ENCODE measurements around the gene PEX11G.
"Not testable (repeated sequence)": the region's sequence is repeated elsewhere in the genome, so short reads cannot be mapped to it uniquely, and the experiment has no call there.

PEX11G gene

GRCh38 chr19:7440188-7440975, 48.5 kb downstream of the PEX11G start:
- DNase-seq (ENCODE audit: low read depth in 1 of 2, low spot score in 1 of 2): no peak
- TF ChIP-seq POLR2AphosphoS5 (IDR thresholded peaks at IDR 0.05; ENCODE audit: low read depth) (no peak), SPI1 (IDR thresholded peaks at IDR 0.05; ENCODE audit: borderline replicate concordance, low read depth) (no peak), GABPA (IDR thresholded peaks at IDR 0.05; ENCODE audit: low read depth) (no peak)
- TF ChIP-seq, protein P1, sequence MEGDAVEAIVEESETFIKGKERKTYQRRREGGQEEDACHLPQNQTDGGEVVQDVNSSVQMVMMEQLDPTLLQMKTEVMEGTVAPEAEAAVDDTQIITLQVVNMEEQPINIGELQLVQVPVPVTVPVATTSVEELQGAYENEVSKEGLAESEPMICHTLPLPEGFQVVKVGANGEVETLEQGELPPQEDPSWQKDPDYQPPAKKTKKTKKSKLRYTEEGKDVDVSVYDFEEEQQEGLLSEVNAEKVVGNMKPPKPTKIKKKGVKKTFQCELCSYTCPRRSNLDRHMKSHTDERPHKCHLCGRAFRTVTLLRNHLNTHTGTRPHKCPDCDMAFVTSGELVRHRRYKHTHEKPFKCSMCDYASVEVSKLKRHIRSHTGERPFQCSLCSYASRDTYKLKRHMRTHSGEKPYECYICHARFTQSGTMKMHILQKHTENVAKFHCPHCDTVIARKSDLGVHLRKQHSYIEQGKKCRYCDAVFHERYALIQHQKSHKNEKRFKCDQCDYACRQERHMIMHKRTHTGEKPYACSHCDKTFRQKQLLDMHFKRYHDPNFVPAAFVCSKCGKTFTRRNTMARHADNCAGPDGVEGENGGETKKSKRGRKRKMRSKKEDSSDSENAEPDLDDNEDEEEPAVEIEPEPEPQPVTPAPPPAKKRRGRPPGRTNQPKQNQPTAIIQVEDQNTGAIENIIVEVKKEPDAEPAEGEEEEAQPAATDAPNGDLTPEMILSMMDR (IDR thresholded peaks at IDR 0.05; ENCODE audit: insufficient read depth, low read length): no peak
- TF ChIP-seq, protein P2, sequence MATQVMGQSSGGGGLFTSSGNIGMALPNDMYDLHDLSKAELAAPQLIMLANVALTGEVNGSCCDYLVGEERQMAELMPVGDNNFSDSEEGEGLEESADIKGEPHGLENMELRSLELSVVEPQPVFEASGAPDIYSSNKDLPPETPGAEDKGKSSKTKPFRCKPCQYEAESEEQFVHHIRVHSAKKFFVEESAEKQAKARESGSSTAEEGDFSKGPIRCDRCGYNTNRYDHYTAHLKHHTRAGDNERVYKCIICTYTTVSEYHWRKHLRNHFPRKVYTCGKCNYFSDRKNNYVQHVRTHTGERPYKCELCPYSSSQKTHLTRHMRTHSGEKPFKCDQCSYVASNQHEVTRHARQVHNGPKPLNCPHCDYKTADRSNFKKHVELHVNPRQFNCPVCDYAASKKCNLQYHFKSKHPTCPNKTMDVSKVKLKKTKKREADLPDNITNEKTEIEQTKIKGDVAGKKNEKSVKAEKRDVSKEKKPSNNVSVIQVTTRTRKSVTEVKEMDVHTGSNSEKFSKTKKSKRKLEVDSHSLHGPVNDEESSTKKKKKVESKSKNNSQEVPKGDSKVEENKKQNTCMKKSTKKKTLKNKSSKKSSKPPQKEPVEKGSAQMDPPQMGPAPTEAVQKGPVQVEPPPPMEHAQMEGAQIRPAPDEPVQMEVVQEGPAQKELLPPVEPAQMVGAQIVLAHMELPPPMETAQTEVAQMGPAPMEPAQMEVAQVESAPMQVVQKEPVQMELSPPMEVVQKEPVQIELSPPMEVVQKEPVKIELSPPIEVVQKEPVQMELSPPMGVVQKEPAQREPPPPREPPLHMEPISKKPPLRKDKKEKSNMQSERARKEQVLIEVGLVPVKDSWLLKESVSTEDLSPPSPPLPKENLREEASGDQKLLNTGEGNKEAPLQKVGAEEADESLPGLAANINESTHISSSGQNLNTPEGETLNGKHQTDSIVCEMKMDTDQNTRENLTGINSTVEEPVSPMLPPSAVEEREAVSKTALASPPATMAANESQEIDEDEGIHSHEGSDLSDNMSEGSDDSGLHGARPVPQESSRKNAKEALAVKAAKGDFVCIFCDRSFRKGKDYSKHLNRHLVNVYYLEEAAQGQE (IDR thresholded peaks at IDR 0.05; ENCODE audit: insufficient replicate concordance, low read depth): no peak
- H3K27me3 ChIP-seq (ENCODE audit: insufficient read depth, poor library complexity, severe bottlenecking): no peaks in the 10 kb centered on the region
- no peak overlapping the region for H3K27ac ChIP-seq (replicated peaks)
- no peak overlapping the region for H3K4me3 ChIP-seq (replicated peaks; ENCODE audit: insufficient read depth, low read length)

DNA sequence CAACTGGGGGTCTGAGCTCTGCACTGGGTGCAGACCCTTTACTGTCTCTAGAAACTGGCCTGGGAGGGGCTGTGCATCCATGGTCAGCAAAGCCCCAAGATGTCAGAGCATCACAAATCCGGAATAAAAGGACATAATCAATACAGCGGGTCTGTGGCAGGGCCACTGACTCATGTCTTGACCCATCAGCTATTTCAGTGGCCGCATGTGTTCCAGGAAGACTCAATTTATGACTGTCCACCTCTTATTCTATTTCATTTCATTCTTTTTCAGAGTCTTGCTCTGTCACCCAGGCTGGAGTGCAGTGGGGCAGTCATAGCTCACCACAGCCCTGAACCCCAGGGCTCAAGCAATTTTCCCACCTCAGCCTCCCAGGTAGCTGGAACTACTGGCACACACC, 53.2 kb downstream of the PEX11G start:
- TF ChIP-seq GABPA (IDR thresholded peaks at IDR 0.05; ENCODE audit: low read depth): no peak
- TF ChIP-seq, protein P2 (IDR thresholded peaks at IDR 0.05; ENCODE audit: insufficient replicate concordance, low read depth): no peak
- no peak for TF ChIP-seq POLR2AphosphoS5 (IDR thresholded peaks at IDR 0.05; ENCODE audit: low read depth)
- TF ChIP-seq, protein P1 (IDR thresholded peaks at IDR 0.05; ENCODE audit: insufficient read depth, low read length): no peak
- no peak for TF ChIP-seq SPI1 (IDR thresholded peaks at IDR 0.05; ENCODE audit: borderline replicate concordance, low read depth)
- H3K4me3 ChIP-seq (replicated peaks; ENCODE audit: insufficient read depth, low read length): no peak overlapping the region
- H3K27ac ChIP-seq (replicated peaks): no peak overlapping the region
- no peaks in the 10 kb centered on the region for H3K27me3 ChIP-seq (ENCODE audit: insufficient read depth, poor library complexity, severe bottlenecking)
- no peak for DNase-seq (ENCODE audit: low read depth in 1 of 2, low spot score in 1 of 2)

GRCh38 chr19:7434391-7434790, 54.4 kb downstream of the PEX11G start:
- no peak overlapping the region for H3K27ac ChIP-seq (replicated peaks)
- no peak for DNase-seq (ENCODE audit: low read depth in 1 of 2, low spot score in 1 of 2)
- no peaks in the 10 kb centered on the region for H3K27me3 ChIP-seq (ENCODE audit: insufficient read depth, poor library complexity, severe bottlenecking)
- TF ChIP-seq, protein P2 (IDR thresholded peaks at IDR 0.05; ENCODE audit: insufficient replicate concordance, low read depth): peak; percentile 32
- TF ChIP-seq GABPA (IDR thresholded peaks at IDR 0.05; ENCODE audit: low read depth): no peak
- H3K4me3 ChIP-seq (replicated peaks; ENCODE audit: insufficient read depth, low read length): no peak overlapping the region

GRCh38 chr19:7433456-7433855, 55.4 kb downstream of the PEX11G start:
- not testable (repeated sequence) for H3K27me3 ChIP-seq (ENCODE audit: insufficient read depth, poor library complexity, severe bottlenecking); H3K27ac ChIP-seq (replicated peaks); DNase-seq (ENCODE audit: low read depth in 1 of 2, low spot score in 1 of 2); H3K4me3 ChIP-seq (replicated peaks; ENCODE audit: insufficient read depth, low read length)
